NCI-H748 (cell line): ENCODE measurements around the gene CIPC.

Experiments
- DNase-seq: peaks from one replicate; lab custom pipeline; 2025; ENCODE audit not compliant: unreplicated experiment; lab: John Stamatoyannopoulos, UW

CIPC gene

DNA sequence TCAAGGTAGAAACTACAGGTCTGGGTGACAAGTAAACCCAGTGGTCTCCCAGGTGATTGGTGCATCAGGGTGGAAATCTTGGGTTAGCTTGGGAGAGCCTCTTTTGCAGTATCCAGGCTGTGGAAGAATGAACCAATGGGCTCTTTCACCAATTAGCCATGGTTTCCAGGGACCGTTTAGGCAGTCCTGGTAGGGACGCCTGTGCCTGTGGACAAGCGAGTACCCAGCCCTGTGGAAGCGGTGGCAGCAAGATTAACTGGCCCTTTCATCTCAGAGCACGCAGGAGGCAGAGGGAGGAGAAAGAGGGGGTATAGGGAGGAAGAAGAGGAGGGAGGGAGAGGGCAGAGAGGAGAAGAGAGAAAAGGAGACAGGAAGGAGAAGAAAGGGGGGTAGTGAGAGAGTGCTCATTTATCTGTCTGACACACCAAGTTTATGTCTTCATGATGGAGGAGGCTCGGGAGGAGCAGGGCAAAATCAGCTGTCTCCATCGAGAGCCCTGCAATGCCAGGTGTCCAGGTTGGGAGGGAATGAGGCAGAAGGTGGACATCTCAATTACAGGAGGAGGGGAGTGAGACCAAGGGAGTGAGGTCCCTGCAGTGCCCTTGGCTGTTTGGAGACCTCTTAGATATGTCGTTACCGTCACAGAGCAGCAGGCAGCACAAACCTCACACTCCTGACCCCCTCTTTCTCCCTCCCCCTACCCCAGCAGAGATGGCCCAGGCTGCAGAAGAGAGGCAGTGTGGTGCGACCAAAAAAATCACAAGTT, 48.1 kb downstream of the CIPC start:
- DNase-seq: no peak

DNA sequence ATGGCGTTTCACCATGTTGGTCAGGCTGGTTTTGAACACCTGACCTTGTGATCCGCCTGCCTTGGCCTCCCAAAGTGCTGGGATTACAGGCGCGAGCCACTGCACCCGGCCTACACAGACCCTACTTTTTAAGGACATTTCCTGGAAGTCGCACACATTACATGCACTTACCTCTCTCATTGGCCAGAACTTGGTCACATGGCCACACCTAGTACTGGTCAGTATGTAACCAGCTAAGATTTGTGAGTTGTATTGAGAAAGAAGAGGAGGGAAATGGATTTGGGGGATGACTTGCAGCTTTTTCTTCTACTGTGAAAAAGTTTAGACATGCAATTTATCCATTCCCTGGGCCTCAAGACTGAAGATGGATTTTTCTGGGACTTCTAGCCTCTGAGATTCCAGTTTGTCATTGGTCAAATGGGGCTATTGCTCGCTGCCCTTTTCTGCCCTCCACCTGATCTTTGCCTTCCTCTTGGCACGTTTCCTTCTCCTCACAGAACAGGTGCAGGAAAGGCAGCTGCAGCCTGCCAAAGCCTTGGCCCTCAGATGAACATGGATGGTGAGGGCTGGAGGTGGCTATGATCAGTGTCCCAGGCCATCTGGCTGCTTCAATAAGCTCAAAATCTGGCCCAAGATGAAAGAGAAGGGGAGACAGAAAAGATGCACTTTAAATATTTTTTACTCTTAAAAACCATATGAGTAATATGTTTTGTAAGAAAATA, 50.6 kb downstream of the CIPC start:
- no peak for DNase-seq

DNA sequence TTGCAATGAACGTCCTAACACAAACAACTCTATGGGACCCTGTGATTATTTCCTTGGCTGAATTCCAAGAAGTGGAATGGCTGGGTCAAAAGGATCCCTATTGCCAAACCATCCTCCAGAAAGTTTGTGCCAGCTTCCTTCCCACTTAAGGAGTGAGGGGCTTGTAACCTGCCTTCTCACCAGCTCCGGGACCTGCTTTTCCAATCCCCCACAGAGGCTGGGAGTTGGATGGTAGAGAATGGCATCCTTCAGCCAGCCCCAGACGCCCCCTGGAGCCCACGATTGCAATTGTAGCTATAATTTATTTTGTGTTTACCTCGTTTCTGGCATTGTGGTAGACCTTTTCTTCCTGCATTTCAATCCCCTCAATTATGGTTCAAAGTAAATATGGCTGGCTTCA, 53.2 kb downstream of the CIPC start:
- peak; percentile 60 for DNase-seq

DNA sequence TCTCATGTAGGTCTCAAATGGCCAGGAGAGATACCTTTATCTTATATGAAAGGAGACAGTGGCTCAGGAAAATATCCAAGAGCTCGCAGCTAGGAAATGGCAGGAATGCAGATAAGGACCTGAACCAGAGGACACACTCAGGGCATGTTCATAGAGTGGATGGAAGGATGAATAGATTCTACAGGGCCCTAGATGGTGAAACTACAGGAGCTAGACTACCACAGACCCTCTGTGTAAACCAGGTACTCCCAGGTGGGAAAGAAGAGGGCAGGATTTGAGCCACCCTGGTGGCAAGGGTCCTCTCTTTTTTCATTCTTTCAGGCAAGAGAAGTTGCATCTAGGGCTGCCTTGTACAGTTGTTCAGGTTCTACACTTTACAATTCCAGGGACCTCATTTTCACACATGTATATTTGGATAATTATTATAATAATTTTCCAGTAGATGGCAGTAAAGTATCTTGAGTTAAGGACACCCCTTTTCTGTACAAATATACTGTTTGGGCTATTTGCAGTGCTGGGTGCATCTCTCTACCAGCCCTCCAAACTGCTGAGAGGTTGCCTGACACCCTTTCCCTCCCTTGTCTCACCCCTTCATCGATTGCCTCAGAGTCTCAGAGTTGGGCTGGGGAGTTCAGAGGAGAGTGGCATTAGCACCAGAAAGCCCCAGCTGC, 54.0 kb downstream of the CIPC start:
- peak; percentile 69 for DNase-seq

DNA sequence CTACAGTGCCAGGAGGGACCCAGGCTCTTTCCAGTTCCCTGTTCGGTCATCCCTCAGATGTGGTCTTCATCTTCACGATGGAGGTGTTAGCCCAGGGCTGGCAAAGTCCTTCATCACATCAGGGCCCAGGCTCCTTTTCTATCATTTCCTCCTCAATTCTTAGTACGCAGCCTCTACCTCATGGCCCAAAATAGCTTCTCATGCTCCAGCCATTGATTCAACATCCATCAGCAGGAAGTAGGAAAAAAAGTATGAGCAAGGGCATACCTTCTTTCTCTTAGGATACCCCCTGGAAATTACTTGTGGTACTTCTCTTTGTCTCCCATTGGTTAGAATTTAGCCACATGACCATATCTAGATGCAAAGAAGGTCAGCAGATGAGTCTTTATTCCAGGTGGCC, 55.7 kb downstream of the CIPC start:
- DNase-seq: no peak

DNA sequence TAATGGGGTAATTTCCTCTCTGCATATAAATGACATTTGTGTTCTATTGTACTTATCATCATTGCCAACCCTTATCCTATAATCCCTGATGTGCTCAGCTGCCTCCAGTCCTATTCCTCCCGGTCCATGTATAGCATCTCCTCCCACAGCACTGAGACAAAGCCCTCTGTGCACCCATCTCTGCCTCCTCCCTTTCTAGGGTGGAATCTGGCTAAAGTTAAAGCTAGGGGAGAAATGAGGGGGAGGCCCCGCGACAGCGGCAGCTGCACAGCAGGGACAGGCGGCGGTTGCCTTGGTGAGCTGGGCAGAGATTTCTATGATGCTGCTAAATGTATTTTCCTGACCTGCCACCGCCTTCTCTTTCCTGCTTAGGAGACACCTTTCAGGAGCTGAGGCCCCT, 56.4 kb downstream of the CIPC start:
- DNase-seq: peak; percentile 56

DNA sequence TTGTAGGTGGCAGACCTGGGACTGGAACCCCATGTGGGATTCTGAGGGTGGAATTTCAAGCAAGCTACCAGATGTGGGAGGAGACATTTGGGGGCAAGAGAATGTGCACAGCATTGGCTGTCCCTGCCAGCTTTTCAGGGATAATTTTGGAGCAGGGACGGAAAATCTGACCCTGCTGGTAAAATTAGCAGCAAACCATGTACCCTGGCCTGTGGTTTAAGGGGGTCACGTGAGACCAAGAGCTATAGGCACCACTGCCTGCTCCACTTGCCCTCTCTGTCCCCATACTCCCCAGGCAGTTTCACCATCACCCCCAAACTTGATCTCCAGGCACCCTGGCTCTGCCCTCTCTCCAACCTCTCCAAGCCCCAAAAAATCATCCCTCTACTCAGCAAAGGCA, 57.0 kb downstream of the CIPC start:
- no peak for DNase-seq

DNA sequence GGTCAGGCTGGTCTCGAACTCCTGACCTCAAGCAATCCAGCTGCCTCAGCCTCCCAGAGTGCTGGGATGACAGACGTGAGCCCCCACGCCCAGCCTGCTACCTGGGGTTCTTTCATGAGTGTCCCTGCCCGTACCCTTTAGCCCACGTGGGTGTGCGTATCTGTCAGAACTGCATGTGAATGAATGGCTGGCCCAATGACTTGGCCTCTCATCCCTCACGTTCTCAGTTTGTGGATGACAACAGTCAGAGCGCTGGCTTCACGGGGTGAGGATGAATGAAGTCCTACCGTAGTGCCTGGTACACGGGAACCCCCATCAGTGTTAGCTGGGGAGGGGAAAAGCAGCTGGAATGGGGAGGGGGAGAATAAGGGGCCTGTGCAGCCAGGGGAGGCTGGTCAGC, 59.7 kb downstream of the CIPC start:
- no peak for DNase-seq

DNA sequence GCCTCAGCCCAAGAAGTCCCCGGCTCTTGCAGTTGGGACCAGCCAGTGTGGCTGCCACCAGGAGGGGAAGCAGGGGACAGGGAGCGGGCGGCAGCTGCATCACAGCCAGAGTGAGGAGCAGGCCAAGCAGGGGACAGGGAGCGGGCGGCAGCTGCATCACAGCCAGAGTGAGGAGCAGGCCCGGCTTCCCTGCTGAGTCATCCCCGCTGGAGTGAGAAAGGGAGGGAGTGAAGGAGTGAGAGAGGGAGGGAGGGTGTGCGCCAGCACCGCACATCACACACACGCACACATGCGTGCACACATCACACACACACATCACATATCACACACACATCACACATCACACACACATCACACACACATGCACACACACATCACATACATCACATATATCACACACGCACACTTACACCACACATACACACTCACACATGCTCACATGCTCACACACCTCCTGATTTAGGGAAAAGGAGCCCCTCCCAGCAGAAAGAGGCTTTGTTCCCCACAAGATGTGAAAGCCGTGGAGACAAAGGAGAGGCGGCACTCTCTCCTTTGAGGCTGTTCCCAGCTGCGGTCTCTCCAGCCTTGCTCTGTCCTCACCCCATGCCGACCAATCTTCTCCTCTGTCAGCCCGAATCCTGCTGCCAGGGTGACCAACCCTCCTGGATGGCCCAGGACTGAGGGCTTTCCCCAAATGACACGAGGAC, 60.3 kb downstream of the CIPC start:
- DNase-seq: no peak

DNA sequence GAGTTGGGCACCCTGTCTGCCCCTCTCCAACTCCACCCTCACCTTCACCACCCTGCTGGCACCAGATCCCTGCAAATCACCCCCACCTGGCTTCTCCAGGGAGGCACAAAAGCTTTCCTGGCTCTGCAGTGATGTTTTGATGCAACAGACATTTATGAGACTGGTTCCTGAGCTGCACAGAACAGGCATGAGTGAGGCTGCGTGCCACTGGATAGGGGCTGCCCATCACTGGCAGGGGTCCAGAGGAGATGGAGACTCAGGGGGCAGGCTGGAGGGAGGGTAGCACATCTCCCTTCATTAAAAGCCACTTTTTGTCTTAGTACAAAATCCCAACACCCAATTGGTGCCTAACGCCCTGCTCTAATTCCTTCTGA, 60.8 kb downstream of the CIPC start:
- no peak for DNase-seq

DNA sequence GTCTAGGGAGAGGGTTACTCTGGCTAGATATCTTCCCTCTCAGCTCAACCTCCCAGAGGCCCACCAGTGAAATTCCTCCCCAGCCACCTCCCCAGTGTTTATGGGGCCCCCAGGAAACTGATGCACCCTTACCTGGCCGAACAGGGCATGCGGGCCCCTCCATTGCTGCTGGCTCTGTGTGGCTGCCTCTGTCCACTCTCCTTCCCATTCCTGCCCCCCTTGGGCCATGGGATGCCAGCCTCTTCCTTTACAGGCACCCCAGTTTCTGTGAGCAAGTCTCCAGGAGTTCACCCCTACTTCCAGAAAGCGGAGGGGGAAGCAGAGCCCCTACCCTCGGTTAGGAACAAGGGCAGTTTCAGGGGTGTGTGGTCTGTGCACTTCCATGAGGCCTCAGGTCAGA, 63.0 kb downstream of the CIPC start:
- DNase-seq: no peak
